ENCODE results near the gene MBD6.
"Not testable (repeated sequence)": the region's sequence is repeated elsewhere in the genome, so short reads cannot be mapped to it uniquely, and the experiment has no call there.

DNA sequence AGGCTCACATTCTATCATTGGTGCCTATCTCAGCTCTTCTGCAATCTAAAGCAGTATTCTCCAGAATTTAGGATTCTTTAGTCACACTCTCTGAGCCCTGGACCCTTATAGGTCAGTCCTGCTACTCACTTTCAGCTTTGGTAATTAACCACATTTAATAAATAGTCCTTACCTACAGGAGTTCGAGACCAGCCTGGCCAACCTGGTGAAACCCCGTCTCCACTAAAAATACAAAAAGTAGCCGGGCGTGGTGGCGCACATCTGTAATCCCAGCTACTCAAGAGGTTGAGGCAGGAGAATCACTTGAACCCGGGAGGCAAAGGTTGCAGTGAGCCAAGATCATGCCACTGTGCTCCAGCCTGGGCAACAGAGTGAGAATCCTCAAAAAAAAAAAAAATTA, 8.9 kb upstream of the MBD6 start:
- TF ChIP-seq, protein P1, sequence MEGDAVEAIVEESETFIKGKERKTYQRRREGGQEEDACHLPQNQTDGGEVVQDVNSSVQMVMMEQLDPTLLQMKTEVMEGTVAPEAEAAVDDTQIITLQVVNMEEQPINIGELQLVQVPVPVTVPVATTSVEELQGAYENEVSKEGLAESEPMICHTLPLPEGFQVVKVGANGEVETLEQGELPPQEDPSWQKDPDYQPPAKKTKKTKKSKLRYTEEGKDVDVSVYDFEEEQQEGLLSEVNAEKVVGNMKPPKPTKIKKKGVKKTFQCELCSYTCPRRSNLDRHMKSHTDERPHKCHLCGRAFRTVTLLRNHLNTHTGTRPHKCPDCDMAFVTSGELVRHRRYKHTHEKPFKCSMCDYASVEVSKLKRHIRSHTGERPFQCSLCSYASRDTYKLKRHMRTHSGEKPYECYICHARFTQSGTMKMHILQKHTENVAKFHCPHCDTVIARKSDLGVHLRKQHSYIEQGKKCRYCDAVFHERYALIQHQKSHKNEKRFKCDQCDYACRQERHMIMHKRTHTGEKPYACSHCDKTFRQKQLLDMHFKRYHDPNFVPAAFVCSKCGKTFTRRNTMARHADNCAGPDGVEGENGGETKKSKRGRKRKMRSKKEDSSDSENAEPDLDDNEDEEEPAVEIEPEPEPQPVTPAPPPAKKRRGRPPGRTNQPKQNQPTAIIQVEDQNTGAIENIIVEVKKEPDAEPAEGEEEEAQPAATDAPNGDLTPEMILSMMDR (conservative IDR thresholded peaks at IDR 0.05; ENCODE audit: low read depth, low read length) = not testable (repeated sequence)
- TF ChIP-seq EZH2 (IDR thresholded peaks at IDR 0.05; ENCODE audit: borderline replicate concordance, low read depth, low read length, poor library complexity, severe bottlenecking) = not testable (repeated sequence)

Data from A673 (cell line).